Measurements from ENCODE around the gene UBE2R2.
"Not testable (repeated sequence)": the region's sequence is repeated elsewhere in the genome, so short reads cannot be mapped to it uniquely, and the experiment has no call there.

Gene UBE2R2

GRCh38 chr9:33843312-33843961 is 26.5 kb downstream of the UBE2R2 start:
- DNase-seq (ENCODE audit: low spot score) = no peak

GRCh38 chr9:33846231-33846630 is 29.3 kb downstream of the UBE2R2 start:
- DNase-seq (ENCODE audit: low spot score) = no peak

- DNase-seq (ENCODE audit: low spot score) = not testable (repeated sequence)
Measured at GRCh38 chr9:33847894-33848205, 30.9 kb downstream of the UBE2R2 start.

- no peak for DNase-seq (ENCODE audit: low spot score)
Measured at GRCh38 chr9:33850267-33850629, 33.3 kb downstream of the UBE2R2 start.

GRCh38 chr9:33850677-33851076 is 33.7 kb downstream of the UBE2R2 start:
- DNase-seq (ENCODE audit: low spot score) = no peak

GRCh38 chr9:33851301-33851700 is 34.3 kb downstream of the UBE2R2 start:
- DNase-seq (ENCODE audit: low spot score) = no peak

GRCh38 chr9:33852216-33852826 is 35.4 kb downstream of the UBE2R2 start:
- DNase-seq (ENCODE audit: low spot score) = peak; percentile 56

GRCh38 chr9:33856247-33856646 is 39.3 kb downstream of the UBE2R2 start:
- no peak for DNase-seq (ENCODE audit: low spot score)

GRCh38 chr9:33858423-33858822 is 41.5 kb downstream of the UBE2R2 start:
- DNase-seq (ENCODE audit: low spot score) = no peak

- DNase-seq (ENCODE audit: low spot score) = peak; percentile 15
Measured at GRCh38 chr9:33860200-33860871, 43.4 kb downstream of the UBE2R2 start.

- no peak for DNase-seq (ENCODE audit: low spot score)
Measured at GRCh38 chr9:33861917-33862453, 45.0 kb downstream of the UBE2R2 start.

GRCh38 chr9:33863027-33863426 is 46.1 kb downstream of the UBE2R2 start:
- not testable (repeated sequence) for DNase-seq (ENCODE audit: low spot score)

- DNase-seq (ENCODE audit: low spot score) = peak; percentile 57
Measured at GRCh38 chr9:33867747-33868439, 50.9 kb downstream of the UBE2R2 start.

- peak; percentile 57 for DNase-seq (ENCODE audit: low spot score)
Measured at GRCh38 chr9:33868440-33868973, 51.5 kb downstream of the UBE2R2 start.

GRCh38 chr9:33869243-33869642 is 52.3 kb downstream of the UBE2R2 start:
- not testable (repeated sequence) for DNase-seq (ENCODE audit: low spot score)

- no peak for DNase-seq (ENCODE audit: low spot score)
Measured at GRCh38 chr9:33877727-33878489, 60.9 kb downstream of the UBE2R2 start.

GRCh38 chr9:33878691-33879366 is 61.9 kb downstream of the UBE2R2 start:
- DNase-seq (ENCODE audit: low spot score) = no peak

- no peak for DNase-seq (ENCODE audit: low spot score)
Measured at GRCh38 chr9:33880211-33881089, 63.5 kb downstream of the UBE2R2 start.

GRCh38 chr9:33881635-33882034 is 64.7 kb downstream of the UBE2R2 start:
- no peak for DNase-seq (ENCODE audit: low spot score)

Measured in AG20443 (cell line).